ENCODE data around the gene CASTOR1. TPM values are rescaled to one million over a fixed set of nuclear protein-coding genes. Genes with fewer than 3 reads are reported as not detected.

Gene CASTOR1
- polyA plus RNA-seq, 3 donors, result 8.7 to 10.9 (median 9.1) TPM

DNA sequence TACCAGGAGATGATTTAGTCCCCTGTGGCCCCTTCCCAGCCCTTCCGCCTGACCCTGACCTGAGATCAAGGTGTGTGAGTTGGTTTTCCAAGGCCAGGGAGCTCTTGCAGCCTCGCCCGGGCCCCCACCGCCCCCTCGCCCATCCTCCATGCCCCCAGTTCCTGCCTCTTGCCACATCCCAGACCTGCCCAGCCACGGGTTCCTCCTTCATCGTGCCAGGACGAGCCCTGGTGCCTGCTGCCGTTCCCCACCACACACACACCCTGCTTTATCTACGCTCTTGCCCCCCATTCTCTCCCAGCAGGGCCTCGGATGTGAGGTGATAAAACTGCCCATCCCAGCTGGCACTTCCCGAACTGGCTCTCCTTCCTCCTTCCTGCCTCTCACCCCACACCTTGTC, 41.3 kb downstream of the CASTOR1 start:
- no peak for DNase-seq (ENCODE audit: low read depth in 3 of 3, low spot score in 2 of 3)

DNA sequence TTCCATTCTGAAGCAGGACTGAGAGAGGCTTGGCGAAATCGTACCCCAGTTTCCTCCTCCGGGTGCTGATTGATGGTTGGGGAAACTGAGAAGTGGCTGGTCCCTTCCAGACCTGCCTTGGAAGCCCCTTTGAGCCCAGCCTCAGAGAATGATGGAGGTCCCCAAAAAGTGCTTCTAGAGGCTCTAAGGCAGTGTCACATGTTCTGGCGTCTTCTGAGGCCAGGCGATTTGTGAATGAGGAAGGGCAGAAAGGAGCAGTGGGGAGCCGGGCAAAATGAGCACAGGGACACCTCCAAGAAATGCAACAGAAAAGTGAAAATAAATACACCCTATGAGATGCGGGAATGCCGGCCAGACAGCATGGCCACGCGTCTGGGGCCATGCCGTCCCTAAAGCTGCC, 41.7 kb downstream of the CASTOR1 start:
- DNase-seq (ENCODE audit: low read depth in 3 of 3, low spot score in 2 of 3), result no peak

DNA sequence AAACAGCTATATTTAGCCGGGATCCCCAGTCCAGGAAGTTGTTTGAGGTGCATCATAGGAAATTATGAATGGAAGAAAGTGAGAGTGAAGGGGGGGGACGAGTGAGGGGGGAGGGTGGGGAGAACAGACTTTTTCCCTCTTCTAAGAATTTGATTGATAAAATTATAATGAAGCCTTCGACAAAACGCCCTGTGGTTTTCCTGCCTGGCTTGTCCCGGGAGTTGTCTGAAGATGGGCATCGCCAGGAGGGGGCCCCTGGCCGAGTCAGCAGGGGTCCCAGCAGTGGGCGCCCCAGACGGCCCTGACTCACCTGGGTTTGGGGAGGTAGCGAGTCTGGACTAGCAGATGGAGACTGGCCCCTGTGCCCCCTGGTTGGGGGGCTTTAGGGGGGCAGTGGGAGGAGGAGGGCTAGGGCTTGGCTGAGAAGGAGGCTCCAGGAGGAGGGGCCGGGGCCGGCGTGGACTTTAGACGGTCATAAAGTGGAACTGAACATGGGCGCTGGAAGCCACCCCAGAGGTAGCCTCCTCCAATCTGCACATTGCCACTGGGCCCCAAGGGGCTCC, 42.4 kb downstream of the CASTOR1 start:
- DNase-seq (ENCODE audit: low read depth in 3 of 3, low spot score in 2 of 3), result no peak

DNA sequence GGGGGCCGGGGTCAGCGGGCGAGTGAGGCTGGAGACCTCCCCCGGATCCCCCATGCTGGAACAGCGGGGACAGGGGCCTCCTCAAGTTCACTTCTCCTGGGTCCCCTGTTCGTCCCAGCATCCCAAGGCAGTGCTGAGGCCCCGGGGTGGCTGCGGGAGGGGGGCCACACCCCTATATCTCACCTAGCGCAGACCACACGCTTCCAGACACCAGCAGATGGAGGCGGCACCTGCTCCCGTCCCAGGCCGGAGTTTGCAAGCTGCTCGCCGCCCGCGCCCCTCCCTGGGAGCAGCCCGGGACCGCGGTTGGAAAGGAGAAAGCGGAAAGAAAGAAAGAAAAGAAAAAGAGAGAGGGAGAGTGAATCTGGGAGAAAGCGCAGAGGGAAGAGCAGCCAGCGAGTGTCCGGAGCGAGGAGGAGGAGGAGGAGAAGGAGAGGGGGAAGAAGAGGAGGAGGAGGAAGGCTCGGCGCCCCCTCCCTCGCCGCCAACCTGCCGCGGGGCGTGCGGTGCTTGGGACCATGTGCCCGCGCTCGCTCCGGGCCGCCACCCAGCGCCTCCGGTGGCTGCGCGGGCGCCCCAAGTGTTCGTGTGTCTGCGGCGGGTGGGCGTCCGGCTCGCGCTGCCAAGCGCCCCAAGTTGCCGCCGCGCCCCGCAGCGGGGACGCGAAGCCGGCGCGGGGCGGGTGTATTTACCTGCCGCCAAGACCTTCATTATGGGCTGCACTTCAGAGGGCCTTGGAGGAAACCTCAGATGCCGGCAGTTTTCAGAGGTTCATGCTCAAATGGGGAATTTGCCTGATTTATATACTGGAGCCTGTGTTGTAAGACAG, 43.1 kb downstream of the CASTOR1 start, which contains the start of gene LIF:
TSS of gene LIF (minus strand) at position 775 of the 829 bp plus-strand sequence. CDS start at position 711, 64 bp downstream.
- DNase-seq (ENCODE audit: low read depth in 3 of 3, low spot score in 2 of 3), result no peak

DNA sequence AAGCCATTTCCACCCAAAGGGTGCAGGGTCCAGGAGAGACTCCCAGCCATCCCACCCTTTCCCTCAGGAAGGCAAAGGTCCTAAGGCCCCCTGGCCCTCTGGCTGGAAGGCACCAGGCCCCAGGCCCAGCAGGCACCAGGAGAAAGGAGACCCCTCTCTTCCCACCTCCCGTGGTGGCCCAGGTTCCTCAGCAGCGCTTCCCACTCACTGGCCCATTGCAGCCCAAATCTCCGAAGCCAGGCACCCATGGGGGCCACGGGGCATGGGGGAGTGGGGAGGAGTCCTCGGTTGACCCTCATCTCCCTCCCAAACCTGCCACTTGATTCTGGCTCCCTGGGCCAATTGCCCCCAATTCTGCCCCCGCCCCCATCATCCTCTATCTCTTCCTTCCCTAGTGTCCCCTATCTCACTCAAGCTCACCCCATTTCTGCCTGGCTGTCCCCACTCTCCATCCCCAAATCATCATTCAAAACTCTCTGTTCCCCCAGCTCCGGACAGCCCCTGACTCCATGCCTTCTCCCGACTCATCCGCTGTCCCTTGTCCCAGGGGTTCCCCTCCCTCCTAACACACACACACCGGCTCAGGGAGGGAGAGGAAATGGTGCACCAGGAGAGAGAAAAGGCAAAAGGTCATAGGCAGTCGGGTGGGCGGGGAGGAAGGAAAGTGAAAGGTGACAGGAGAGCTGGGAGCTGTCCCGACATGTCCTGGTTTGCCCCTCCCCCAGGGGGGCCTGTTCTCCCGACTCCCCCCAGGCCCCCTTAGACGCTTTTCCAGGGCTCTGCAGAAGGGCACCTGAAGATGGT, 43.9 kb downstream of the CASTOR1 start:
- DNase-seq (ENCODE audit: low read depth in 3 of 3, low spot score in 2 of 3), result no peak

DNA sequence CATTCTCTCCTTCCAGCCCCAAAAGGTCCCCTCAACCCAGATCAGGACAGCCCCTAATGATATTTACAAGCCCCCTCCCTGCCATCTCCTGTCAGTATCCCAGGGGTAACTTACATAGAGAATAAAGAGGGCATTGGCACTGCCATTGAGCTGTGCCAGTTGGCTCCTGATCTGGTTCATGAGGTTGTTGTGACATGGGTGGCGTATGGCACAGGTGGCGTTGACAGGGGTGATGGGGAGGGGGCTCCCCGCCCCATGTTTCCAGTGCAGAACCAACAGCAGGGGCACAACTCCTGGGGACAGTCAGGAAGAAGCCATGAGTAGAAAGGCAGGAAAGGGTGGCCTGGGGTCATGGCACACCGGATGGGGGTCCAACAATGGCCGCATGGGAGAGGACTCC, 44.7 kb downstream of the CASTOR1 start:
- DNase-seq (ENCODE audit: low read depth in 3 of 3, low spot score in 2 of 3), result no peak

DNA sequence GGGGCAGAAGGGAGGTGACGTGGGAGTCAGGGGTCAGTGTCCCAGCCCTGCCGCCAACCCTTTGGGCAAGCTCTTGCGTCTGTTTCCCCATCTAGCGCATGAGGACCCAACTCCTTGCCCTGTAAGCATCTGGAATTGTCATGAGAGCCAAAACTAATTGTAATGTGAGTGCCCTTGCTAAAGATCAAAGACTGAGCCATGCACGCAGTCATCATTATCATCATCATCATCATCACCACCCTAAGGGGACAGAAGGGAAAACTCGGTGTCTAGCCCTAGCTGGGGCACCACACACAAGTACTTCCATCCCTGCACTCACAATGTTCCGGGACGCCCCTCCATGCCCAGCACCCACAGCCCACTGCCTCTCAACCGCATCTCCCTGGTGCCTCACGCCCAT, 45.2 kb downstream of the CASTOR1 start:
- DNase-seq (ENCODE audit: low read depth in 3 of 3, low spot score in 2 of 3), result no peak

DNA sequence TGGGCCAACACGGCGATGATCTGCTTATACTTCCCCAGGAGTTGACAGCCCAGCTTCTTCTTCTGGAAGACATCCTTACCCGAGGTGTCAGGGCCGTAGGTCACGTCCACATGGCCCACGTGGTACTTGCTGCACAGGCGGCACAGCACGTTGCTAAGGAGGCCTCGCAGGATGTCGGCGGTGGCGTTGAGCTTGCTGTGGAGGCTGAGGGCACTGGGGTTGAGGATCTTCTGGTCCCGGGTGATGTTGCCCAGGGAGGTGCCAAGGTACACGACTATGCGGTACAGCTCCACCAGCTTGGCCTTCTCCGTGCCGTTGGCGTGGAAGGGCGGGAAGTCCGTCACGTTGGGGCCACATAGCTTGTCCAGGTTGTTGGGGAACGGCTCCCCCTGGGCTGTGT, 45.6 kb downstream of the CASTOR1 start:
- DNase-seq (ENCODE audit: low read depth in 3 of 3, low spot score in 2 of 3), result no peak

DNA sequence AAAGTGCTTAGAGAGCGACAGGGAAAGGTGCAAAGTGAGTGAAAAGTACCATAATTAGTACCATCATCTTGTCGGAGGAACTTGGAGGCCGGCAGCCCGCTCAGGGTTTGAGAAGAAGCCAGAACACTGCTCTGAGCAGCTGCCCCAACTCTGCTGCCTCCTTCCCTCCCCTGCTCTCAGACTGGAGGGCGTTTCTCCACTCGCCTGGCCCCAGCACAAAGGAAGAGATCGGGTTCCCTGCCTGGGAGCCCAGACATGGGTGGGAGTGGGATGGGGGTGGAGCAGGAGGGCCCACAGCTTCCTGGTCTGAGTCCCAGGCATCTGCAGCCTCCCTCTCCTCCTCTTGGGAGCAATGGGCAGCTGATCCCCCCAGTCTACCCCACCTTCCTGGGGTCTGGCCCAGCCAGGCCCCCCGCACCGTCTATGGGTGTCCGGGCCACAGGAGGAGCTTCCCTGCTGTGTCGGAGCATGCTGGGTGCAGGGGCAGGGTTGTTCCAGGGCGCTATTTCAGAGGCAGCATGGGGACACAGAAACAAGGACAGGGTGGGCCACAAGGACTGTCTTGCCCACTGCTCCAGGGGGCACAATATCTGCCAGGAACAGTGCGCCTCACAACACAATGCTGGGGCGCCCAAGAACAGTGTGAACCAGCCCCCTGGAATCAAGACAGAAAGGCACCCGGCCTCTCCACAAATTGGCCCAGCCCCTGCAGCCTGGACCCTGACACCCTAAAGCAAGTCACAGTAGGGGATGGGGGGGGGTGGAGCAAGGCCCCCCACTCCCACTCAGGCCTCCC, 47.5 kb downstream of the CASTOR1 start:
- no peak for DNase-seq (ENCODE audit: low read depth in 3 of 3, low spot score in 2 of 3)

DNA sequence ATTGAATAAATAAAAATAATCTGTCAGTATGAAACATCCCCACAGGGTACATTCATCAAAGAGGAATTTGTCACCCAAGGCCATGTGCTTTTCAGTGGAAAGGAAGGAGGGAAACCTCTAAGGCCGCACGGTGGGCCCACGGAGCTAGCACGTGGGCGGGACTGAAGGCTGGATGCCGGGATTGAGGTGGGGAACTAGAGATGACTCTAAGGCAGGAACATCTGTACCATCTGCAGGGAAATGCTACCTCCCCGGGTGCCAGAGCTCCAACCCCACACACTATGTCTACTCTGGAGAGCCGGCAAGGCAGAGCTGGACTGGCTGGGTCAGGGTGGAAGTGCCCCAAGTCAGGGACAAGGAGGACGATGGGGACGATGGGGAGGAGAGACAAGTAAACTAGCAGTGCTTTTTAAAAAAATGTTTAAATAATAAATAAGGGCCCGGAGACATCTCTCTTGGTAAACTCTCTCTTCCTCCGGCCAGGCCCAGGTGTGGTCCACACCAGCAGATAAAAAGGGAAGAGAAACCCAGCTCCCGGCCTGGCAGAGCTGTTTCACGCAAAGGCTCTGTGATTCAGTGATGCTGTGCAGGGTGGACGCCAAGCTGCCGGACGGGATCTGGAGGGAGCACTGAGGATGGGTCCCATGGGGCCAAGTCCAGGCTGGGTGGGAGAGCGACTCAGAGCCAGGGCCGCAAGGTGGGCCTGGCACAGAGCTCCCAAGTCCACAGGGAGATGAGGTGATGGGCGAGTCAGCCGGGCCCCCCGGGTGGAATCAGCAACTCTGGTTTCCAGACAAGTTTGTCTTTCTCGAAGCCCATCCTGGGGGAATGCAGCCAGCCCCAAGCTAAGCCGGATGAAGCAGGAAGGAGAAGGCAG, 48.5 kb downstream of the CASTOR1 start:
- DNase-seq (ENCODE audit: low read depth in 3 of 3, low spot score in 2 of 3), result no peak

DNA sequence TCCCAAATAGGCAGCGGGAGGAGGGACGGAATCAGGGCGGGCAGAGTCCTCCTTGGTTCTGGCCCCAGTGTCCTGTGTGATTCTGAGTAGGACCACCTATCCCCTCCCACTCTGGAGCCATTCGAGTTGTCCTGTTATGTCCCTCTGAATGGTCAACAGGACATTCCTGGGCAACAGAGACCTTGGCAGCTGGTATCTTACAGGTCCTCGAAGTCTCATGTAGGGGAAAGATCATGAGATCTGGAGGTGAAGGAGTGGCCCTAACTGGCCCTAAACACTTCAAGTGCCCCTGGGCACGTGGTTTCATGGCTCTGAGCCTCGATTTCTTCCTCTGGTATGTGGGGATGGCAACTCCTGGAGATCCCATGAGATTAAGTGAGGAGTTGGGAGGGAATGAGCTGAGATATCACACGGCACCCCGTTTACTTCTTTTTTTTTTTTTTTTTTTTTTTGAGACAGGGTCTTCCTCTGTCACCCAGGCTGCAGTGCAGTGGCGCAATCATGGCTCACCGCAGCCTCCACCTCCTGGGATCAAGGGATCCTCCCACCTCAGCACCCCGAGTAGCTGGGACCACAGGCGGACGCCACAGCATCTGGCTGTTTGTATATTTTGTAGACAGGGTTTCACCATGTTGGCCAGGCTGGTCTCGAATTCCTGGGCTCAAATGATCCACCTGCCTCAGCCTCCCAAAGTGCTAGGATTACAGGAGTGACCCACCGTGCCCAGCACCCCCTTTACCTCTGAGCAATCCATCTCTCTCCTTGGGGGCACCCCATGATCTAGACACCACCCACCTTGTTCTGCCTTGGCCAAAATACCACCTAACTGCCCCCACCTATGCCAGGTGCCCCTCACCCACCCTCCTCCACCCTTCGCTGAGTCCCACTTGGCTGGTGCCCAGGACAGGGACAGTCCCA, 49.6 kb downstream of the CASTOR1 start:
- DNase-seq (ENCODE audit: low read depth in 3 of 3, low spot score in 2 of 3), result no peak

DNA sequence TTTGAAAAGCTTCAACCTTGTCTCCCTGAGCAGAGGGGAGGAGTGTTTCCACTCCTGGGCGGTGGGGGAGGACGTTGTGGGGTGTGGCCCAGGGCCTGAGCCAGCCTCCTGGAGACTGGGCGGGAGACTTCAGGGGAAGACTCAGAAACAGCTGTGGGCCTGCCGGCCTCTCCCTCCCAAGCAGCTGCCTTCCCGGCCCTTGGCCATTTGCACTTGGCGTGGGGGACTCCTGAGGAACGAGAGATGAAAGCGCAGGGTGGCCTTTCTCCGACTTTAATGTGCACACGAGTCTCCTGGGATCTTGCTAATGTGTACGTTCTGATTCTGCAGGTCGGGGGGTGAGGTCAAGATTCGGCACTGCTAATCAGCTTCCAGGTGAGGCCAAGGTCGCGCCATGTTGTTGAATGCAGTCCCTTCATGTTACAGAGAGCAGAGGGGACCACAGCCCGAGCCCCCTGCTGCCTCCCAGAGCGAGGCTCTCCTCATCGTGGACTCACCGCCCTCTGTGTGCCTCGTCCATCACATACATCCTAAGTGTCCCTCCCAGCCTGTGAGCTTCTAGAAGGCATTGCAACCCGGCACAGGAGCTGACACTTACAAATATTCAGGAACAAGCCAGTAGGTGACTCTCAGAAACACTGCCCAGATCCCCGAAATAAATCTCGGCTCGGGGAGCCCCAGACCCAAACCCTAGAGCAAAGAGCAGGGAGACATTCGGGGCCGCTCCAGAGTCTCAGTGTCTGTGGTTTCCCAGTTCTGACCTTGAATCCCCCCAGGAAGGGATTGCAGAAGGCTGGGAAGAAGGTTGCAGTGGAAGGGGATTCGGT, 50.4 kb downstream of the CASTOR1 start:
- no peak for DNase-seq (ENCODE audit: low read depth in 3 of 3, low spot score in 2 of 3)

DNA sequence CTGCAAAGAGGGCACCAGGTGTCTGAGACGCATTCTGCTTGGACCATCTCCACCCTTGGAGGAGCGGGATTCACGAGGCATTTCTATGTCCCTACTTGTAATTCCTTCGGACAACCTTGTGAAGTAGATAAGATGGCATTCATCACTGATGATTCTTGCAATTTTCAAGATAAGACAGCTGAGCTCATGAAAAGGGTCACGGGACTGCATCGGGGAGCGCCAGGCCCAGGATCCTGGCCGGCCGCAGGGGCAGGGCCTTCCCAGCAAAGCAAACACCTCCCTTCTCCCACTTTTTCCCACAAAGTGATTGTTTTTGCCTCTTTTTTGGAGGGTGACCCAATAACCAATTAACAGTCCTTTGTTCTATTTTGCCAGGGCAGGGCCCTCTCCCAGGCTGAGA, 51.2 kb downstream of the CASTOR1 start:
- DNase-seq (ENCODE audit: low read depth in 3 of 3, low spot score in 2 of 3), result no peak

DNA sequence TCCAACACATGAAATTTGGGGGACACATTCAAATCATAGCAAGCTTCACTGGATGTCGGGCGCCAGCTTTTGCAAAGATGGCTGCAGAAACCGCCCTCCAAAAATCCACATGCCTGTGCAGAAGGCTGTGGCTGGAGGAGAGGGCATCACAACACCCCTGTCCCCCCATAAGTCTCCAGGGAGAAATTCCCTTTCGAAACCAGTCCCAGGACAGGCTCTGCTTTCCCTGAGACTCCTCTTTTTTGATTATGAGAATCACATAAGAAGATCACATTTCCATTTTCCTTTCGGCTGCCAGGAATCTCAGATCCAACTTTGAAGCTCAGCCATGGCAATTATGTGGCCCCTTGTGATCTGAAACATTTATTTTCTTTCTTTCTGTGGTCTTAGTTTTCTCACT, 52.4 kb downstream of the CASTOR1 start:
- DNase-seq (ENCODE audit: low read depth in 3 of 3, low spot score in 2 of 3), result no peak

DNA sequence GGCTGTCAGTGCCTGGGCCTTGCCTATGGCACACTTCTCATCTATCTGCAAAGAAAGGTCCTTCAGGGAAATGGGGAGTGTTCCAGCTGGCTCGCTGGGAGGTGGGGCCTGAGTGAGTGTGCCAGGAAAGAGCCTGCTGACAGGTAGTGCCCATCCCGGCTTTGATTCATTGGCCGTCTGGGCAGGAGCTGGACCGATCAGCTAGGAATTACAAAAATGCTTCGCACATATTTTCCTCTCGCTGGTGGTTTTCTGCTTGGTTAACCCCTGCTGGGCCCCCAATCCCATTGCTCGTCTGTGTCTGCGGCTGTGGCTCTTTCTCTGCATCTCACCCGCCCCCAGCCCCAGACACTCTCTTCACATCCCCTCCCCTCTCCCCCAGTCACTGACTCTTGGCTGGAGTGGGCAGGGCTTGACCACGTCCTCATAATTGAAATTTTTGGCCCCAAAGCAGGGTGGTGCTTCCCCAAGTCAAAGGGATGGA, 53.6 kb downstream of the CASTOR1 start:
- no peak for DNase-seq (ENCODE audit: low read depth in 3 of 3, low spot score in 2 of 3)
